ENCODE results near the gene TPK1.

DNA sequence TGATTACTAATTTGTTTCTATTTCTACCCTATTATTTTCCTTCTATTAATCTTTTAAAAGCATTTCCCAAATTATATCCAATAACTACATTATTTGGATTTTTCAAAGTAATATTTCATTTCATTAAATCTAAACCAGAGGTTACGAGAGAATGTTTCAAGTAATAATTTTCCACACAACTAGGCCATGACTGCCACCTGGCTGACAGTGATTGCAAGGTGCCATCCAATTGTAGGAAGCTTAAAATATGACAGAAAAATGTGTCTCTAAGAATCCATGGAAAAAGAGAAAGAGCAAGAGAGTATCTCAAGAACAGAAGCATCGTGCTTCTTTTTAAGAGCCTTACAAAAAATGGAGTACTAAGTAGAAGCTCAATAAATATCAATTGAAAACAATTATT, 48.7 kb downstream of the TPK1 start:
- TF ChIP-seq POLR2AphosphoS5 (IDR thresholded peaks at IDR 0.05; ENCODE audit: borderline replicate concordance, low read depth, low read length) (no peak), EZH2 (IDR thresholded peaks at IDR 0.05) (no peak), FOXP2 (optimal IDR thresholded peaks at IDR 0.05; ENCODE audit: control extremely low read depth, extremely low read length, insufficient read depth) (no peak)
